AG04450 (cell line): ENCODE data around the gene MMP2. TPM values are rescaled to one million over a fixed set of nuclear protein-coding genes. Genes with fewer than 3 reads are reported as not detected.

Experiments used
- CTCF ChIA-PET: fragments of 300-600, 350-600 bp; formaldehyde crosslinking; extraction: SDS; loops from one replicate; lab custom pipeline; 2022; ENCODE audit warnings: antibody characterized with exemption, inconsistent platforms; lab: Charles Lee
- POLR2A ChIA-PET: fragments of 350-600 bp; formaldehyde crosslinking; extraction: SDS; loops from one replicate; lab custom pipeline; 2021; ENCODE audit warnings: antibody characterized with exemption, inconsistent platforms; lab: Yijun Ruan, JAX
- DNase-seq: peaks from one replicate; pipeline ENCODE4 v3.0.0-alpha.2; 2011; ENCODE audit warnings: low read depth, low spot score
- H3K27ac ChIP-seq: one replicate; pipeline ENCODE4 v1.5.1; 2012; ENCODE audit warnings: low read depth, low read length, control low read depth
- H3K27me3 ChIP-seq: one replicate; pipeline ENCODE4 v1.6.0; 2012; ENCODE audit warnings: low read length; ENCODE audit not compliant: control insufficient read depth, insufficient read depth
- H3K4me3 ChIP-seq: 2 replicates; pipeline ENCODE4 v1.5.1; 2011; ENCODE audit warnings: mild to moderate bottlenecking, low read depth, low read length, control low read depth
- H3K9me3 ChIP-seq: 2 replicates; pipeline ENCODE4 v1.5.1; 2012; ENCODE audit warnings: low read length; ENCODE audit not compliant: control insufficient read depth, insufficient read depth
- CTCF ChIP-seq: IDR thresholded peaks from 2 replicates; pipeline ENCODE4 v1.5.1; 2011; ENCODE audit warnings: low read depth, low read length, control low read depth, inconsistent platforms
- polyA plus RNA-seq: library from polyadenylated mRNA; depleted of rRNA; stranded (reverse); fragments of >200 nt; gene quantifications from 2 replicates; pipeline ENCODE4 v1.2.3, GENCODE V29; 2011

Gene MMP2
- polyA plus RNA-seq, 1 experiment: 1,281 TPM

DNA sequence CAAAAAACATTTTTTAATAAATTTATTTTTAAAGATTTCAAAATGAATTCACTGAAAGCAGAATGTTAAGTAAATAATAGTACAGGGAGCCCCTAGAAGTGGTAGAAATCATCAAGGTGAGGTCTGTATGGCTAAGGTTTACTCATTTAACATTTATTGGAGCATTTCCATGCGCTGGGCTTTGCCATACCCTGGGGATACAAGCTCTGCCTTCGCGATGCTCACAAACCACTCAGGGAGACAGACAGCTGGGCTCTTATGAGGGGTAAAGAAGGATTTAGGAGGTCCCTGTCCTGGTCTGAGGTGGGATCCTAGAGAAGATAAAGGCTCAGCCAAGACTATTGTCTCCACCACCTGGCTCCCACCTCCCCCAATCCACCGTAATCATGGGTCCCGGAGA lies 18.6 kb downstream of the MMP2 start:
- Histone ChIP-seq H3K27ac (no peak overlapping the region), H3K27me3 (no peaks in the 10 kb centered on the region), H3K9me3 (no peaks in the 10 kb centered on the region), H3K4me3 (no peak overlapping the region)
- CTCF ChIA-PET: interaction anchor here (3.6 kb wide), 1 partner anchor 33 kb away, joined by 19 read pairs; no protein-coding TSS in a partner anchor
- no peak for DNase-seq
- no peak for TF ChIP-seq CTCF
- POLR2A ChIA-PET: interaction anchor here (2.2 kb wide), 1 partner anchor 10 kb away, joined by 9 read pairs; no protein-coding TSS in a partner anchor

DNA sequence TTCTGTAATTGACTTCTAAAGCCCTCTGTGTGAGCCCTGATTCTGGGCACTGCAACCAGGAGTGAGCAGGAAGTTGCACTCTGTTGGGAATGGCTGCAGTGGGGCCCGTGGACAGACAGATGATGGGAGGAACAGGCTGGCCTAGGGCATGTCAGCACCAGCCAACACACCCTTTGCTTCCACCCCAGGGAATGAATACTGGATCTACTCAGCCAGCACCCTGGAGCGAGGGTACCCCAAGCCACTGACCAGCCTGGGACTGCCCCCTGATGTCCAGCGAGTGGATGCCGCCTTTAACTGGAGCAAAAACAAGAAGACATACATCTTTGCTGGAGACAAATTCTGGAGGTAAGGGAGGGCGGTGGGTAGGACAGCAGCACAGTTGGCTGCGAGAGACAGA lies 19.1 kb downstream of the MMP2 start:
- Histone ChIP-seq H3K9me3 (no peaks in the 10 kb centered on the region), H3K27me3 (no peaks in the 10 kb centered on the region), H3K4me3 (no peak overlapping the region), H3K27ac (no peak overlapping the region)
- DNase-seq: no peak
- POLR2A ChIA-PET: interaction anchor here (2.2 kb wide), 1 partner anchor 11 kb away, joined by 9 read pairs; no protein-coding TSS in a partner anchor
- TF ChIP-seq CTCF: no peak
- CTCF ChIA-PET: interaction anchor here (3.6 kb wide), 1 partner anchor 33 kb away, joined by 19 read pairs; no protein-coding TSS in a partner anchor

DNA sequence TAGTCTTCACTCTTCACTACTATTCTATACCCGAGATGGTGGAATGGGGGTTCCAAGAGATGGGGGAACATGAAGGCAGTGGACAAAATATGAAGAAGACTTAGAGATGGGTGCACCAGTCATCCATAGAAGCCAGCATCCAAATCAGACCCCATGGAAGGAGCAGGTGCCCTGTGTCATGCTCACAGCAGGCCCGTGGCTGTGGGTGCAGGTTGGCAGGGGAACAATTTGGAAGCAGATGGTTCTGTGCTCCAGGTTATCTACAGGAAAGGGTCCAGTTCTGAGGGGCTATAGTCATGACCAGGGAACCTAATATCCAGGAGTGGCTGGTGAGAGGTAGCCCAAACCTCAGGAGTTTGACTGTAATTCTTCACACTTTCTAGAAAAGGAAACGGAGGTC lies 20.3 kb downstream of the MMP2 start:
- no peaks in the 10 kb centered on the region for H3K9me3 ChIP-seq
- no peak overlapping the region for H3K4me3 ChIP-seq
- TF ChIP-seq CTCF: no peak
- no peak for DNase-seq
- peak overlapping the region; percentile 81 for H3K27ac ChIP-seq
- ChIA-PET CTCF (interaction anchor here (7.4 kb wide), 1 partner anchor 34 kb away, joined by 76 read pairs; no protein-coding TSS in a partner anchor), POLR2A (interaction anchor here (0.7 to 4.3 kb wide), 8 partner anchors 7 to 45 kb away, joined by 3 to 59 read pairs (median 10); partner anchors contain the start of gene MMP2)
- no peaks in the 10 kb centered on the region for H3K27me3 ChIP-seq

DNA sequence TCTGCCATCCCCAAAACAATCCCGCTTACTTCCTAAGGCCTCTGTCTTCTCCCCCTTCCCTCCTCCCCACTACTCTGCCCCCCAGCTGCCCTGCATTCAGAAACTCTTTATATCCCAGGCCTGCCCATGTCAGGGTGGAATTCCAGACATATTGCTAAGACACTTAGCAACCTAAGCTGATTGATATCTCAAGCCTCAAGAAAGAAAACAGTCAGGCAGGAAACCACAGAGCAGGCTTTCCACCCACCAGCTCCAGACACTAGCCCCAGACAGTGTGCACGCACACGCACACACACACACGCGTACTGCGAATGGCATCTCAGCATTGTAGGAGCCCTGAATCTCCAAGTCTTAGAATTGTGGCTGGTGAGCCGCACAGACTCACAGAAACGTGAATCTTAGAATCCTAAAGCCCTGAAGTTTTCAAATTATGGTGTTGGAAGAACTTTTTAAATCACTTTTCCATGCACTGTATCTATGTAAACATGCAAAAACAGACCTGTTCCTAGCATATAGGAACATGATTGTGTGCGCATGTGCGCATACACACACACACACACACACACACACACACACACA lies 21.0 kb downstream of the MMP2 start:
- TF ChIP-seq CTCF: no peak
- no peaks in the 10 kb centered on the region for H3K27me3 ChIP-seq
- ChIA-PET CTCF (interaction anchor here (0.6 to 7.4 kb wide), 6 partner anchors 13 to 45 kb away, joined by 5 to 76 read pairs (median 18); no protein-coding TSS in a partner anchor), POLR2A (interaction anchor here (0.7 to 4.3 kb wide), 7 partner anchors 8 to 375 kb away, joined by 3 to 59 read pairs (median 4); partner anchors contain the start of genes CES5A and MMP2)
- H3K27ac ChIP-seq: peak overlapping the region; percentile 86
- DNase-seq: peak; percentile 98
- no peaks in the 10 kb centered on the region for H3K9me3 ChIP-seq
- H3K4me3 ChIP-seq: no peak overlapping the region

- H3K4me3 ChIP-seq: no peak overlapping the region
- H3K27me3 ChIP-seq: no peaks in the 10 kb centered on the region
- POLR2A ChIA-PET: interaction anchor here (0.7 to 4.3 kb wide), 5 partner anchors 8 to 141 kb away, joined by 3 to 59 read pairs (median 28); partner anchors contain the start of gene MMP2
- CTCF ChIA-PET: interaction anchor here (0.6 to 7.4 kb wide), 10 partner anchors 13 to 201 kb away, joined by 3 to 76 read pairs (median 6); no protein-coding TSS in a partner anchor
- no peak for TF ChIP-seq CTCF
- no peaks in the 10 kb centered on the region for H3K9me3 ChIP-seq
- H3K27ac ChIP-seq: peak overlapping the region; percentile 86
- DNase-seq: no peak
These were observed 21.6 kb downstream of the MMP2 start for GRCh38 chr16:55500530-55501011.
